Measurements from ENCODE around the gene DCAF6.

Gene DCAF6

DNA sequence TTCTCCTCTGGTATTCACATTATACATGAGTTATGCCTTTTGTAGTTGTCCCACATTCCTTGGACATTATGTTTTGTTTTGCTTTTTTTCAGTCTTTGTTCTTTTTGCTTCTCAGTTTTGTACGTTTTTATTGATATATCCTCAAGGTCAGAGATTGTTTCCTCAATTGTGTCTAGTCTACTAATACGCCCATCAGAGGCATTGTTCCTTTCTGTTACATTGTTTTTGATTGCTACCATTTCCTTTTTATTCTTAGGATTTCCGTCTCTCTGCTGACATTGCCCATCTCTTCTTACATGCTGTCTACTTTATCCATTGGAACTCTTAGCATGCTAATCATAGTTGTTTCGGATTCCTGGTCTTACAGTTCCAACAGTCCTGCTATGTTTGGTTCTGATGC lies 28.2 kb downstream of the DCAF6 start:
- DNase-seq (ENCODE audit: low read depth in 1 of 2, low spot score in 1 of 2): no peak

DNA sequence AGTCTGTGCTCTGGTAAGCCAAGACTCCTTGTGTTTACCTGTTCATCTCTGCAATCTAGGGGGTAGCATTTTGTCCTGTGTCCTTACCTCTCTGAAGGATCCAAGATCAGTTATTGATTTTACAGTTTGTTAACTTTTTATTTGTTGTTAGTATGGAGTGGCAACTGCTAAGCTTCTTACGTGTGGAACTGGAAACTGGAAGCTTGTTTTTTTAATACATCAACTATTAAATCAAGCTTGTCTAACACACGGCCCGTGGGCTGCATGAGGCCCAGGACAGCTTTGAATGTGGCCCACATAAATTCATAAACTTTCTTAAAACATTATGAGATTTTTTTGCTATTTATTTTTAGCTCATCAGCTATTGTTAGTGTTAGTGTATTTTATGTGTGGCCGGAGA lies 29.6 kb downstream of the DCAF6 start:
- no peak for DNase-seq (ENCODE audit: low read depth in 1 of 2, low spot score in 1 of 2)

DNA sequence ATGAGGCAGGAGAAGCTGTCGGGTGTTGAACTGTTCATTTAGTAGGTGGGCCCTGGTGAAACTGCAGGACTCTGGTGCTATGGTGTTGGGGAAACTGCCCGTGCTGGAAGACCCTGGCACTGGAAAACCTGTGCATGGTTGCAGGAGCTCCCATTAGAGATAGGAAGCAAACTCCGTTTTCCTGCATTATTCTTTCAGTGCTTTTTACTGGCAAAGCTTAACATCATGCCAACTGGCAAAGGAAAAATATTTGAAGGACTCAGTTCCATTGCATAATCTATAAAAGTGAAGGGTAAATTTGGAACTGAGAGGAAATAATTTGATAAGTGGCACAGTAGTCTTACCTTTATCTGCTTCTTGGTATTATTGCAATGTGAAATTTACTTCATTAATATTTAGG lies 32.1 kb downstream of the DCAF6 start:
- DNase-seq (ENCODE audit: low read depth in 1 of 2, low spot score in 1 of 2): no peak

DNA sequence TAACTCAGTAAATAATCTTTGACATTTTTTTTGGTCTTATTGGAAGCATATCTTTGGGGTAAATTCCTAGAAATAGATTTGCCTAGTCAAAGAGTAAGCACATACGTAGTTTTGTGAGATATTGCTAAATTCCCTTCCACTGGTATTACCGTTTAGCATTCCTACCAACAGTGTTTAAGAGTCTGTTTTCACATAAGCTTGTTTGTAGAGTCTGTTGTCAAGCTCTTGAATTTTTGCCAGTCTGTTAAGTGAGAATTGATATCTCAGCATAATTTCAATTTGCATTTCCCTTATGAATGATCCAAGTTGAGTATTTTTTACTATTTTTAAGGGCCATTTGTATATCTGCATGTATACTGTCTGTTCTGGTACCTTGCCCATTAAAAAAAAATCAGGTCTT lies 37.3 kb downstream of the DCAF6 start:
- DNase-seq (ENCODE audit: low read depth in 1 of 2, low spot score in 1 of 2): no peak

DNA sequence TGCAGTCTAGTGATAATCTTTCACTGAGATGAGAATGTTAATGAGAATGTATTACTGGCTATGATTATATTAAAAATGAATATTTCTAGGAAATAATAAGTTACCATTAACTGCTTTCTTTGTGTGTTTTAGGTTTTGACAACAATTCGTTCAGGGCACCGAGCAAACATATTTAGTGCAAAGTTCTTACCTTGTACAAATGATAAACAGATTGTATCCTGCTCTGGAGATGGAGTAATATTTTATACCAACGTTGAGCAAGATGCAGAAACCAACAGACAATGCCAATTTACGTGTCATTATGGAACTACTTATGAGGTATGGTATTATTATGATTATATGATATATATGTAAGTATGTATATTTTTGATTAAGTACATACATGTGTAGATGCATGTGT lies 38.2 kb downstream of the DCAF6 start:
- DNase-seq (ENCODE audit: low read depth in 1 of 2, low spot score in 1 of 2): no peak

DNA sequence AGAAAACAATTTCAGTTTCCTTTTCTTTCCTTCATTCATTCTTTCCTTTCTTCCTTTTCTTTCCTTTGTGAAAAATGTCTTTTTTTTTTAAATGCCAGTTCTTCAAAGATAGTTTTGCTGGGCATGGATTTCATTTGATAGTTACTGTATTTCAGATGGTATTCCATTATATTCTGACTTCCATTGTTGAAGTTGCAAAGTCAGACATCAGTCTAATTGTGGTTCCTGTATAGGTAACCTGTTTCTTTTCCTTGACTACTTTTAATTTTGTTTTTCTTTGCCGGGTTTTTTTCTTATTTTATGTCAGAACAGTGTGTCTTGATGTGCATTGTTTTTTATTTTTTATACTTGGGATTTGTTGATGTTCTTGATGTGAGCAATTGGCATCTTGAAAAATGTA lies 40.8 kb downstream of the DCAF6 start:
- no peak for DNase-seq (ENCODE audit: low read depth in 1 of 2, low spot score in 1 of 2)

DNA sequence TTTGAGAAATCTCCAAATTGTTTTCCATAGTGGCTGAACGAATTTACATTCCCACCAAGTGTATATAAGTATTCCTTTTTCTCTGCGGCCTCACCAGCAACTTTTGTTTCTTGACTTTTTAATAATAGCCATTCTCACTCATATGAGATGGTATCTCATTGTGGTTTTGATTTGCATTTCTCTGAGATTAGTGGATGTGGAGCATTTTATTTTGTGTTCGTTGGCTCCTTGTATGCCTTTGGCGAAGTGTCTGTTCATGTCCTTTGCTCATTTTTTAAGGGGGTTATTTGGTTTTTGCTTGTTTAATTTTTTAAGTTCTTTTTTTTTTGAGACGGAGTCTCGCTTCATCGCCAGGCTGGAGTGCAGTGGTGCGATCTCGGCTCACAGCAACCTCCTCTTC lies 45.5 kb downstream of the DCAF6 start:
- no peak for DNase-seq (ENCODE audit: low read depth in 1 of 2, low spot score in 1 of 2)

DNA sequence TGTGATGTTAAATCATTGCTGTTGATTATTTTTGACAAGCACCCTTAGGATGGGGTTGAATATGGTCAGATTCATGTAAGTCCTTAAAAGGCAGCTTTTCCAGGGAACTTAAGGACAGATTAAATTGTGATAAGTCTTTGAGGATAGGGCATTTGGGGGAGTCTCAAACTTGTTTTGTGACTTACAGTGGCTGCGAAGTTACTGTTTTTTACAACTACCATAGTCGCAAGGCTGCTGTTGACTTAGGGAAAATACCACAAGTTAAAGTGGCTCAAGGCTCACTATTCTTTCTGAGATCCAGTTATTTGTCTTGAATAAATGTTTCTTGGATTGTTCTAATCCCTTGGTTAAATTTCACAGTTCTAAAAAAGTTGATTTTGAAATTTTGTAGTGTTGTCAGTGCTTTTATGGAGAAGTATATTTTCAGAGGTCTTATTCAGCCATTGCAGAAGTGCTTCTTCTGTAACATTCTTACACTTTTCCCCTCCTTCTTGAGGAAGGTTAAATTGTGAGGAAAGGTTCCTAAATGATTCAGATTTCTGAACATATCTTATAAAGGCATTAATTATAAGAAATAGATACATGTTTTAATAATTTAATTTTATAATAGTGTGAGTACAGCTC lies 47.4 kb downstream of the DCAF6 start:
- no peak for DNase-seq (ENCODE audit: low read depth in 1 of 2, low spot score in 1 of 2)

DNA sequence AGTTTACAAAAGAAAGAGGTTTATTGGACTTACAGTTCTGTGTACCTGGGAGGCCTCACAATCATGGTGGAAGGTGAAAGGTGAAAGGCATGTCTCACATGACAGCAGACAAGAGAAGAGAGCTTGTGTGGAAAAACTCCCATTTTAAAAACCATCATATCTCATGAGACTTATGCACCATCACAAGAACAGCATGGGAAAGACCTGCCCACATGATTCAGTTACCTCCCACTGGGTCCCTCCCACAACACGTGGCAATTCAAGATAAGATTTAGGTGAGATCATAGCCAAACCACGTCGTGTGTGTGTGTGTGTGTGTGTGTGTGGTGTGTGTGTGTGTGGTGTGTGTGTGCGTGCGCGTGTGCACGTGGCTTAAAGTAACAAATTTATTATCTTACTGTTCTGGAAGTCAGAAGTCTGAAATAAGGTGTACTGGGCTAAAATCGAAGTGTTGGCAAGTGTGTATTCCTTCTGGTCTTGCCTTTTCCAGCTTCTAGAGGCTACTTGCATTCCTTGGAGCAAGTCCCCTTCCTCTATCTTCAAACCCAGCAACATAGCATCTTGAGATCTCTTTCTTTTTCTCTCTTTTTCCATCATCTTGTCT lies 48.5 kb downstream of the DCAF6 start:
- no peak for DNase-seq (ENCODE audit: low read depth in 1 of 2, low spot score in 1 of 2)

DNA sequence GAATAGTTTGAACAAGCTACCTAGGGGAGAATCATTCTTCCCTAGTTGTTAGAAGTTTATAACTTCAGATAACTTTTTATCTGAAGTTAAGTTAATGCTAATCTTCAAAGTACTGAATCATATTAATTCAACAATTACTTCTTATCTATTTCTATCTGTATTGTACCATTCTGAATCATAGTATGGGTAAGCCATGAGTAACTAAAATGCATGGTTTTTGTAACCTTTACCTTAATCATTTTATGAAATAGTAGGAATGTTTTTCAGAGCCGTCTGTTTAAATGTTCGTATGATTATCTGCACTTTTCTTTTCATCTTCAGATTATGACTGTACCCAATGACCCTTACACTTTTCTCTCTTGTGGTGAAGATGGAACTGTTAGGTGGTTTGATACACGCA lies 50.7 kb downstream of the DCAF6 start:
- no peak for DNase-seq (ENCODE audit: low read depth in 1 of 2, low spot score in 1 of 2)

DNA sequence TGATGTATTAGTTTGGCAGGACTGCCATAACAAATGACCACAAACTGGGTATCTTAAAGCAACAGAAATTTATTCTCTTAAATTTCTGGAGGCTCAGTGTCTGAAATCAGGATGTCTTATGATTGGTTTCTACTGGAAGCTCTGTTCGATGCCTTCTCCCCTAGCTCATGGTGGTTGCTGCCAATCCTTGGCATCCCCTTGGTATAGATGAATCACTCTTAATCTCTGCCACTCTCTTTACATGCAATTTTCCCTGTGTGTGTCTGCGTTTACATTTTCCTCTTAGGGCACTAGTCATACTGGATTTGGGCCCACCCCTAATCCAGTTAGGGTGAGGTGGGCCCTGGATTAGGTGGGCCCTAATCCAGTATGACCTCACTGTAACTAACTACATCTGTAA lies 55.1 kb downstream of the DCAF6 start:
- no peak for DNase-seq (ENCODE audit: low read depth in 1 of 2, low spot score in 1 of 2)

DNA sequence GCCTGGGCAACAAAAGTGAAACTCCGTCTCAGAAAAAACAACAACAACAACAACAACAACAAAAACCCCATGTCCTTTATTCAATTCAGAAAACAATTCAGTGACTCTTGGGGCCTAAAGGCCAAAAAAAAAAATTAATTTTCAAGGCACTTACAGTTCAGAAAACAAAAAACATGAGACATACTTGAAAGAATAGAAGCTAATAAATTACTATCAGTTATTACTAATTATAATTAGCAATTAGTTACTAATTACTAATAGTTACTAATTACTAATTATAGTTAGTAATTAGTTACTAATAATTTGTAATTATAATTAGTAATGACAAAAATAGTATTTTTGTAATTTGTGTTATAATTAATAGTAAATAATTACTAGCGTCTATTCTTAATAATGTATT lies 57.2 kb downstream of the DCAF6 start:
- DNase-seq (ENCODE audit: low read depth in 1 of 2, low spot score in 1 of 2): no peak

DNA sequence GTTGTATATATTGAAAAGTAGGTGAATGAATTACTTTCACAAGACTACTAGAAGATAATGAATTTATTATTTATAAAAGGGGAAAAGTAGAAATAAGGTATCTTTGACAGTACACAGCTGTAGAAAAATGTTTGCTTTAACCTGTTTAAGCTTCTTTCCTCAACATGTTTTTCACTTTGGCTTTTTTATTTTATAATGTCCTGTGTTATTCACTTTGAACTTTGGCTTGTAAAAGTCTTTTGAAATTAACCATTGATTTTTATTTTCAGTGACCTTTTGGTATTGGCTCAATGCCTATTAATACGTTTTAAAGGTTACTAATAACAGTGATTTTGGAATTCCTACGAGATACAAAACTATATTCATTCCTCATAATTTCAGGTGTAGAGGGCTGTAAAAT lies 58.1 kb downstream of the DCAF6 start:
- DNase-seq (ENCODE audit: low read depth in 1 of 2, low spot score in 1 of 2): no peak

DNA sequence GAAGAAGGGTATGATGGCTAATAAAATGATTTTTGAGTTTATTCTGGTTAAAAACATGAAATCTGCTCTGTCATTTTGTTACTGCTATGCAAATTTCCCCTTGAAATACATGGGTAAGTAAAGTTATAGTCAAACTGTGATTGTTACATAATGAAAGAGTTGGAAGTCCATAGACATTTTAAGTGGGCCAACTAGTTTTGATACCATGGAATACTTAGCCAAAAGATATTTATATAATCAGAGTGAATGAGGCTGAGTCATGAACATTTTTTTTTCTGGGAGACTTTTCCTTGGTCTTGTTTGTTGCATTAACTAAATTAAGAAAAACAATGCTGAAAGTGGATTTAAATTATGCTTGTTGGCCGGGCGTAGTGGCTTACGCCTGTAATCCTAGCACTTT lies 58.6 kb downstream of the DCAF6 start:
- DNase-seq (ENCODE audit: low read depth in 1 of 2, low spot score in 1 of 2): no peak

DNA sequence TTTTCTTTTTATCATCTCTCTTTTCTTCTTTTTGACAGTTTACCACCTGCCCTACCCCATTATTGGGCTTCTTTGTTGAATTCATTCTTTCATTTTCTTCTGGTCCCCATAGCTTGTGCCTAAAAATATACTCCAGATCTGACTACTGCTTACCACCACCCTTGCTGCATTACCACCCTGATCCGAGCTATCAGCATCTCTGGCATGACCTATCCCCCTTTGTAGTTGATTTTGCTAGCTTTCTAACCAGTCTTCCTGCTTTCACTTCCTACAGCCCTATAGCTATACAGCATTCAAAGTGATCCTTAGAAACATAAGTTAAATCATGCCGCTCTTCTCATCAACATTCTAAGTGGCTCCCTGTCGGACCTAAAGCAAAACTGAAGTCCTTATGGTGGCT lies 59.8 kb downstream of the DCAF6 start:
- DNase-seq (ENCODE audit: low read depth in 1 of 2, low spot score in 1 of 2): no peak

DNA sequence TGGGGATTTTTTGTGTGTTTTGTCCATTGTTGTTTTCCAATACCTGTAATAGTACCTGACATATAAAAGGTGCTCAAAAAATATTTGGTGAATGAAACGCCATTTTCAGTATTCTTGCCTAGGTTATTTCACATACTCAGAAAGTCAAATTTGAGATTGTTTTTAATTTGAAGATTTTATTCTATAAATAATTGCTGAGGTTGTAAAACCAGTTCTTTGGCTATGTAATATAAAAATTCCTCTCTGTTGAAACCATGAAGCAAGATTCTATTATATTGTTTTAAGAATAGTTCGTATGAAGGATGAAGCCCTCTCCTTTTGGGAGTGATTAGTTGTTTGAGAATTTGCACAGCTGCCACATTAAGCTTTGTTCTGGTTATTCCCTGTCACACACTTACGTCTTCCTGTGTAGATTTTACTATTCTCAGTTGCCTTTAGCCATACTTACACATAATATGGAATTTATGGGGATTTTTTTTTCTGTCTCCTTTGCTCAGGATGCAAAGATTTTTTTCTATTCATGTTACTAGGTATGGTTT lies 60.6 kb downstream of the DCAF6 start:
- DNase-seq (ENCODE audit: low read depth in 1 of 2, low spot score in 1 of 2): no peak

DNA sequence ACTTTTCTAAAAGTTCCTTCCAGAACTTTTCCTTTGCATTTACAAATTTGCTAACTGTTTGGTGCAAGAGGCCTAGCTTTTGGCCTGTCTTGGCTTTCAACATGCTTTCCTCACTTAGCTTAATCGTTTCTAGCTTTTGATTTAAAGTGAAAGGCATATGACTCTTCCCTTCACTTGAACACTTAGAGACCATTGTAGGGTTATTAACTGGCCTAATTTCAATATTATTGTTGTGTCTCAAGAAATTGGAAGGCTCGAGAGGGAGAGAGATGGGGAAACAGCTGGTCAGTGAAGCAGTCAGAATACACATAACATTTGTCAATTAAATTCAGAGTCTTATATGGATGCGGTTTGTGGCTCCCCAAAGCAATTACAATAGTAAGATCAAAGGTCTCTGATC lies 63.4 kb downstream of the DCAF6 start:
- DNase-seq (ENCODE audit: low read depth in 1 of 2, low spot score in 1 of 2): no peak

DNA sequence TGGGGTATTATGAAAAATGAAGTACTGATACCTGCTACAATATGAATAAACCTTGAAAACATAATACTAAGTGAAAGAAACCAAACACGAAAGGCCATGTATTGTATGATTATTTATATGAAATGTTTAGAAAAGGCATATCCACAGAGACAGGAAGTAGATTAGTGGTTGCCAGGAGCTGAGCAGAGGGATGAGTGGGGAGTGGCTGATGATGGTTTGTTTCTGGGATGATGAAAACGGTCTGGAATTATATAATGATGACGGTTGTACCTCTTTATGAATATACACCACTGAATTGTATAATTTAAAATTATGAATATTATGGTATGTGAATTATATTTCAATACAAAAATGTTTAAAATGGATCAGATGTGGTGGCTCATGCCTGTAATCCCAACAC lies 64.2 kb downstream of the DCAF6 start:
- DNase-seq (ENCODE audit: low read depth in 1 of 2, low spot score in 1 of 2): no peak

DNA sequence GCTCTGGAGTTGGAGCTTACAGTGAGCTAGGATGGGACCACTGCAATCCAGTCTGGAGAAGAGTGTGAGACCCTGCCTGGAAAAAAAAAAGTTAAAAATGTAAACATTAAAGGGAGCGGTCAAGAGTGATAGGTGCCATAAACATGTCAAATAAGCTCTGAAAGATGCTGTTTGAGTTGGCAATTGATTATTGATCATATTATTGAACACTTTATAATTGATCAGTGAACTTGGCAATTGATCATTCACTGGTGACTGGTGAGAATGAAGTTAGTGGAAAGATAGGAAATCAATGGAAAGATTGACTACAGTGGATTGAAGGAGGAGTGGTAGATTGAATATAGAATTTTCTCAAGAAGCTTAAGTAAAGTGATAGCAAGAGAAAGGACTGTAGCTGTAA lies 64.7 kb downstream of the DCAF6 start:
- DNase-seq (ENCODE audit: low read depth in 1 of 2, low spot score in 1 of 2): no peak

DNA sequence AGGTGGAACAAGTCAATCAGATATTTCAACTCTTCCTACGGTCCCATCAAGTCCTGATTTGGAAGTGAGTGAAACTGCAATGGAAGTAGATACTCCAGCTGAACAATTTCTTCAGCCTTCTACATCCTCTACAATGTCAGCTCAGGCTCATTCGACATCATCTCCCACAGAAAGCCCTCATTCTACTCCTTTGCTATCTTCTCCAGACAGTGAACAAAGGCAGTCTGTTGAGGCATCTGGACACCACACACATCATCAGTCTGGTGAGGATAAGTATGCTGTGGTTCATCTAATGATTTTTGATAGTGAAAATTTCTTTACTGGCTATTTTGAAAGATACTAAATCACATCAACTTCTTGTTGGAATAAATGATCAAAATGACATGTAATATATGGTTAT lies 68.0 kb downstream of the DCAF6 start:
- no peak for DNase-seq (ENCODE audit: low read depth in 1 of 2, low spot score in 1 of 2)

DNA sequence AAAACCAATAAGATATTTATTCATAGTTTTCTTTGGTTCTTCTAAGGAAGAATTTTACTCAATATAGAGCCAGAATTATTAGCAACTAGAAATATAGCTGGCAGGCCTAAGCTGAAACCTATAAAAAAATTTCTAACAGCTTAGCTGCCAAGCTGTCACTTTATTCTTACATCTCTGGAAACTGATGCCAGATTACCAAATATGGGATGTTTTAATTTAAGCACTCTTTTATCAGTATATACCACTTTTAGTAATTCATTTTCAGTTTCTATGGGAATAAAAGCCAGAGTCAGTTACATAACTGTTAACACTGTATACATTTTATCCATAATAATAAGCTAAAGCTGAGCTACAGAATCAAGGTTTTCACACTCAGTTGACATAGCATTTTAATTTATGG lies 69.0 kb downstream of the DCAF6 start:
- DNase-seq (ENCODE audit: low read depth in 1 of 2, low spot score in 1 of 2): no peak

DNA sequence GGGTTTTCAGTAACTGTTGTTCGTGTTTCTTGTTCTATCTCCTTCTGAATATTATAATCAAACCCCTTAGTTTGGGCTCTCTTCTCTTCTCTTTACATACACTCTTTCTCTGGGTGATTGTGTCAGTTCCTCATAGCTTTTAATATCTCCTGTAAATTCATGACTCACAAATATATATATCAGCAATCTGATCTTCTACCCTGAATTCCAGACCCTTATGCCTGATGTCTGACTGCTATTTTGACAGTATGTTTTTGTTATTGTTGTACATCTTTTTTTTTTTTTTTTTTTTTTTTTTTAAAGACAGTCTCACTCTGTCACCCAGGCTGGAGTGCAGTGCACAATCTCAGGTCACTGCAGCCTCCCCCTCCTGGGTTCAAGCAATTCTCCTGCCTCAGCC lies 71.2 kb downstream of the DCAF6 start:
- no peak for DNase-seq (ENCODE audit: low read depth in 1 of 2, low spot score in 1 of 2)

DNA sequence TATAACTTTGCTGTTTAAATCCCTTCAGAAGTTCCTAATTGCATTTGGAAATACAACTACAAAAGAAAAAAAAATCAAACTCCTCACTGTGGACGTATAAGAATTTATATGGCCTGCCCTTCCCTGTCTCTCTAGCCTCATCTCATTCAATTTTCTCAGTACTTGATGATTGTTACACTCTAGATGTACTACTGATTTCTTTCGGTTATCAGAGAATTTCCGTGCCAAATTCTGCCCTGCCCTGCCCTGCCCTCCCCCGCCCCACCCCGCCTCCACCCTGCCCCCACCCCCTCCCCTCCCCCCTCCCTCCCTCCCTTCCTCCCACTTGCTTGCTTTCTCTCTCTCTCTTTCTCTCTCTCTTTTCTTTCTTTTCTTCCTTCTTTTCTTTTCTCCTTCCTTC lies 72.1 kb downstream of the DCAF6 start:
- DNase-seq (ENCODE audit: low read depth in 1 of 2, low spot score in 1 of 2): no peak
